Measurements from ENCODE around the gene SLX9. TPM values are rescaled to one million over a fixed set of nuclear protein-coding genes. Genes with fewer than 3 reads are reported as not detected.

SLX9 gene
- total RNA-seq, 1 experiment from 2014 or later, result 74.3 TPM

DNA sequence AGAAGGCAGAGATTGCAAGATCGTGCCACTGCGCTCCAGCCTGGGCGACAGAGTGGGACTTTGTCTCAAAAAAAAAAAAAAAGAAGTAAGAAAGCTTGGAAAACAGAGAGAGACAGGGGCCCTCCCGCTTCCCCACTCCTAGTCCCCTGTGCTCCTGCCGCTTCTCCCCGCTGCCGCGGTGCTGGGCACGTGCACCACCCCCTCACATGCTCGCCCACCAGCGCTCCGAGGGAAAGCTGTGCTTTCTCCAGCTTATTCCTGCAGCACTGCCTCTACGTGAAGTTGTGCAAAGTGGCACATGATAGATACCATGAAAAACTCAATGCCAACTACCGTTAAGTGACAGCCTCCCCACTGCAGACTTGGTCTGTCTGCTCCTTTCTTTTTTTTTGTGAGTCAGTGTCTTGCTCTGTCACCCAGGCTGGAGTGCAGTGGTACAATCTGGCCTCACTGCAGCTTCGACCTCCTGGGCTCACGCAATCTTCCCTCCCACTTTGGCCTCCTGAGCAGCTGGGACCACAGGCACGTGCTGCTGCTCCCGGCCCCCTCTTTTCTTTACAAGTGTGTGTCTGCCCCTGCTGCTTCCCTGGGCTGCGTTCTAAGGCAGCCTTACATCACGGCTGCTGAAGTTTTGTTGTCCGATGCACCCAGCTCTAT lies 15.4 kb downstream of the SLX9 start:
- H3K4me2 ChIP-seq (ENCODE audit: insufficient read depth, insufficient read length, low read length), result no peak overlapping the region

More for the DNA sequence above, 15.4 kb downstream of the SLX9 start:
- Histone ChIP-seq H3T11ph (ENCODE audit: low read length) (no peak overlapping the region), H2BK20ac (ENCODE audit: low read depth, low read length, poor library complexity, severe bottlenecking) (no peak overlapping the region), H3K9me3 (ENCODE audit: control insufficient read depth, low read depth, low read length) (no peaks in the 10 kb centered on the region), H3K79me2 (ENCODE audit: insufficient read depth, low read length) (peaks cover 24% of the 10 kb centered on the region; the same call in 1 of the 2 replicates), H3K56ac (ENCODE audit: insufficient read length, low read depth, low read length) (no peak overlapping the region), H2AK5ac (ENCODE audit: insufficient read length, low read length) (no peak overlapping the region), H3K23me2 (ENCODE audit: insufficient read length, low read depth, low read length, poor library complexity, severe bottlenecking) (no peaks in the 10 kb centered on the region), H4K5ac (ENCODE audit: insufficient read length, low read depth, low read length) (no peak overlapping the region), H3K9ac (ENCODE audit: extremely low read depth, insufficient read length, low read length) (no peak overlapping the region), H3K27ac (ENCODE audit: insufficient read length, low read depth, low read length) (no peak overlapping the region), H2BK120ac (ENCODE audit: low read depth, low read length, poor library complexity, severe bottlenecking) (no peak overlapping the region), H2AFZ (ENCODE audit: low read length) (no peak overlapping the region), H4K8ac (replicated peaks; ENCODE audit: insufficient read length, low read depth, low read length) (no peak overlapping the region), H2BK12ac (ENCODE audit: insufficient read length, low read depth, low read length) (no peak overlapping the region), H3K4ac (ENCODE audit: low read depth, low read length) (no peak overlapping the region), H3K4me1 (ENCODE audit: insufficient read depth, low read length) (no peaks in the 10 kb centered on the region), H4K91ac (ENCODE audit: insufficient read length, low read depth, low read length) (no peak overlapping the region), H2BK5ac (ENCODE audit: insufficient read length, low read length) (no peak overlapping the region), H3K79me1 (ENCODE audit: insufficient read depth, low read depth, low read length, poor library complexity, severe bottlenecking) (peaks cover 6% of the 10 kb centered on the region), H3K14ac (ENCODE audit: insufficient read depth, low read length) (no peak overlapping the region), H3K18ac (ENCODE audit: insufficient read length, low read depth, low read length) (no peak overlapping the region), H2BK15ac (ENCODE audit: low read depth, low read length) (no peak overlapping the region), H3K23ac (ENCODE audit: insufficient read length, low read depth, low read length) (no peak overlapping the region), H3K27me3 (ENCODE audit: insufficient read depth, low read length) (no peaks in the 10 kb centered on the region), H4K20me1 (ENCODE audit: control insufficient read depth, insufficient read depth, insufficient read length) (no peaks in the 10 kb centered on the region)
- Mint-ChIP-seq H3K4me1 (peaks cover 5 to 6% of the 10 kb centered on the region in 2 experiments), H3K9me3 (no peaks in the 10 kb centered on the region), H3K27ac (peak overlapping the region; percentile 71 to 96 (median 90); a peak in 5 of 7 replicates), H3K27me3 (ENCODE audit: low read depth) (no peaks in the 10 kb centered on the region), H3K4me3 (no peak overlapping the region), H3K36me3 (ENCODE audit: insufficient read depth in 1 of 3, low read depth in 3 of 3) (peaks cover 11 to 48% (median 42%) of the 10 kb centered on the region in 3 experiments; a peak in 5 of 7 replicates)
- TF ChIP-seq, protein P1, sequence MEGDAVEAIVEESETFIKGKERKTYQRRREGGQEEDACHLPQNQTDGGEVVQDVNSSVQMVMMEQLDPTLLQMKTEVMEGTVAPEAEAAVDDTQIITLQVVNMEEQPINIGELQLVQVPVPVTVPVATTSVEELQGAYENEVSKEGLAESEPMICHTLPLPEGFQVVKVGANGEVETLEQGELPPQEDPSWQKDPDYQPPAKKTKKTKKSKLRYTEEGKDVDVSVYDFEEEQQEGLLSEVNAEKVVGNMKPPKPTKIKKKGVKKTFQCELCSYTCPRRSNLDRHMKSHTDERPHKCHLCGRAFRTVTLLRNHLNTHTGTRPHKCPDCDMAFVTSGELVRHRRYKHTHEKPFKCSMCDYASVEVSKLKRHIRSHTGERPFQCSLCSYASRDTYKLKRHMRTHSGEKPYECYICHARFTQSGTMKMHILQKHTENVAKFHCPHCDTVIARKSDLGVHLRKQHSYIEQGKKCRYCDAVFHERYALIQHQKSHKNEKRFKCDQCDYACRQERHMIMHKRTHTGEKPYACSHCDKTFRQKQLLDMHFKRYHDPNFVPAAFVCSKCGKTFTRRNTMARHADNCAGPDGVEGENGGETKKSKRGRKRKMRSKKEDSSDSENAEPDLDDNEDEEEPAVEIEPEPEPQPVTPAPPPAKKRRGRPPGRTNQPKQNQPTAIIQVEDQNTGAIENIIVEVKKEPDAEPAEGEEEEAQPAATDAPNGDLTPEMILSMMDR (conservative IDR thresholded peaks at IDR 0.05), result no peak
- no peak for DNase-seq
- WGBS (ENCODE audit: extremely low coverage, insufficient read length, low lambda C conversion rate), result no CpG with 5 or more reads among the region's 21 CpGs
